Naive thymus-derived CD8-positive, alpha-beta T cell (primary cell): ENCODE measurements around the gene TUBAL3. TPM values are rescaled to one million over a fixed set of nuclear protein-coding genes. Genes with fewer than 3 reads are reported as not detected.

Experiments used
- ATAC-seq, 2 donors: fragments of 150-1000 bp; cut with Tn5 transposase in 1 of 2; sonication (Bioruptor Pico), chemical (Tn5 transposase) in 1 of 2; 1 replicate in 1 of 2; 2 replicates in 1 of 2; pipeline ENCODE4 v1.10.0; 2021; ENCODE audit warnings: mild to moderate bottlenecking in 2 of 2, moderate library complexity in 2 of 2
- POLR2A ChIA-PET: fragments of 350-600 bp; sonication (Branson Sonifier 250); formaldehyde crosslinking; loops from one replicate; lab custom pipeline; 2021; ENCODE audit warnings: antibody characterized with exemption; lab: Charles Lee
- DNase-seq, 10 donors: peaks; one replicate each; pipeline versions ENCODE4 v3.0.0 to v3.0.0-alpha.2; 2020 to 2022
- H3K27ac Mint-ChIP-seq, 10 donors: one replicate each; pipeline ENCODE4 v1.8.0; 2020 to 2022; ENCODE audit warnings: mild to moderate bottlenecking in 10 of 10, mixed read lengths in 10 of 10, moderate library complexity in 4 of 10, inconsistent platforms in 1 of 10
- H3K27me3 Mint-ChIP-seq, 5 donors: one replicate each; pipeline ENCODE4 v1.8.0; 2021 to 2022; ENCODE audit warnings: mixed read lengths in 5 of 5
- H3K36me3 Mint-ChIP-seq, 3 donors: one replicate each; pipeline ENCODE4 v1.8.0; 2020 to 2022; ENCODE audit warnings: mixed read lengths in 3 of 3, mild to moderate bottlenecking in 2 of 3, inconsistent platforms in 1 of 3
- H3K4me1 Mint-ChIP-seq, 4 donors: one replicate each; pipeline ENCODE4 v1.8.0; 2021 to 2022; ENCODE audit warnings: mixed read lengths in 4 of 4
- H3K4me3 Mint-ChIP-seq, 10 donors: one replicate each; pipeline ENCODE4 v1.8.0; 2020 to 2022; ENCODE audit warnings: mild to moderate bottlenecking in 10 of 10, mixed read lengths in 10 of 10, moderate library complexity in 6 of 10, inconsistent platforms in 1 of 10
- H3K9me3 Mint-ChIP-seq, 9 donors: one replicate each; pipeline ENCODE4 v1.8.0; 2020 to 2022; ENCODE audit warnings: mixed read lengths in 9 of 9, mild to moderate bottlenecking in 3 of 9, inconsistent platforms in 1 of 9, moderate library complexity in 1 of 9
- polyA plus RNA-seq, 3 donors: library from polyadenylated mRNA; unstranded; fragments of 300-500 nt; fragmentation: Illumina TruSeq; gene quantifications; one replicate each; pipeline ENCODE4 v1.2.3, GENCODE V29; 2021
- total RNA-seq, 8 experiments: library from RNA in 2 of 8; stranded (reverse) in 2 of 8; gene quantifications; one replicate each; pipeline ENCODE4 v1.2.3 and lab custom pipeline; 2021 to 2026

TUBAL3 gene
- total RNA-seq, result not detected
- polyA plus RNA-seq, result not detected
- 0 reads per million in 6 experiments for total RNA-seq (lab: John Stamatoyannopoulos, UW)

- POLR2A ChIA-PET, result no interaction called here
- no peak within 1 kb of the TSS for H3K27ac Mint-ChIP-seq
- DNase-seq, result no peak
- H3K4me3 Mint-ChIP-seq, result no peak within 1 kb of the TSS
- ATAC-seq, result no peak
- H3K27me3 Mint-ChIP-seq, result peaks cover 0 to 7% (median 6%) of the 10 kb centered on the region in 5 donors
- H3K9me3 Mint-ChIP-seq, result no peaks in the 10 kb centered on the region
- H3K4me1 Mint-ChIP-seq, result no peaks in the 10 kb centered on the region
- H3K36me3 Mint-ChIP-seq, result no peaks in the 10 kb centered on the region
Measured at GRCh38 chr10:5404208-5405041, at the start of gene TUBAL3. Gene TUBAL3, minus strand, starts transcription at chr10:5404828. Its CDS starts 36 bp downstream, at chr10:5404792.

- Mint-ChIP-seq H3K9me3 (no peaks in the 10 kb centered on the region), H3K4me3 (no peak overlapping the region), H3K4me1 (peaks cover 10 to 17% (median 14%) of the 10 kb centered on the region in 4 donors), H3K36me3 (peaks cover 0 to 49% (median 9%) of the 10 kb centered on the region in 3 donors), H3K27ac (peak overlapping the region in 1 of 10 donors; percentile 29), H3K27me3 (no peaks in the 10 kb centered on the region)
- DNase-seq (no peak), ATAC-seq (no peak)
- POLR2A ChIA-PET, result no interaction called here
Measured at GRCh38 chr10:5453749-5454489, 49.3 kb upstream of the TUBAL3 start.

- DNase-seq (no peak), ATAC-seq (no peak)
- POLR2A ChIA-PET, result no interaction called here
- Mint-ChIP-seq H3K36me3 (peaks cover 0 to 36% (median 3%) of the 10 kb centered on the region in 3 donors), H3K9me3 (no peaks in the 10 kb centered on the region), H3K4me3 (no peak overlapping the region), H3K27ac (no peak overlapping the region), H3K4me1 (peaks cover 9 to 36% (median 24%) of the 10 kb centered on the region in 4 donors), H3K27me3 (no peaks in the 10 kb centered on the region)
Measured at GRCh38 chr10:5450605-5451384, 46.2 kb upstream of the TUBAL3 start.

- peaks cover 9 to 36% (median 24%) of the 10 kb centered on the region in 4 donors for H3K4me1 Mint-ChIP-seq
- peak overlapping the region in 2 of 10 donors; percentile 22 to 31 for H3K27ac Mint-ChIP-seq
- no peaks in the 10 kb centered on the region for H3K27me3 Mint-ChIP-seq
- POLR2A ChIA-PET, result no interaction called here
- ATAC-seq (no peak), DNase-seq (no peak)
- H3K36me3 Mint-ChIP-seq, result peaks cover 0 to 28% (median 2%) of the 10 kb centered on the region in 3 donors
- peak overlapping the region in 3 of 10 donors; percentile 15 to 73 (median 50) for H3K4me3 Mint-ChIP-seq
- H3K9me3 Mint-ChIP-seq, result no peaks in the 10 kb centered on the region
Measured at GRCh38 chr10:5449823-5450222, 45.2 kb upstream of the TUBAL3 start.

- H3K4me3 Mint-ChIP-seq, result peak overlapping the region in 4 of 10 donors; percentile 30 to 47 (median 42)
- peaks cover 12 to 36% (median 24%) of the 10 kb centered on the region in 4 donors for H3K4me1 Mint-ChIP-seq
- peaks cover 0 to 24% (median 0%) of the 10 kb centered on the region in 3 donors for H3K36me3 Mint-ChIP-seq
- H3K9me3 Mint-ChIP-seq, result no peaks in the 10 kb centered on the region
- peak overlapping the region in 1 of 10 donors; percentile 60 for H3K27ac Mint-ChIP-seq
- POLR2A ChIA-PET, result no interaction called here
- no peak for DNase-seq
- no peaks in the 10 kb centered on the region for H3K27me3 Mint-ChIP-seq
- ATAC-seq, result no peak
Measured at GRCh38 chr10:5449227-5449626, 44.6 kb upstream of the TUBAL3 start.

- no peak for ATAC-seq
- DNase-seq, result no peak
Measured at GRCh38 chr10:5448333-5449001, 43.8 kb upstream of the TUBAL3 start.

GRCh38 chr10:5447611-5448071 is 43.0 kb upstream of the TUBAL3 start:
- no peaks in the 10 kb centered on the region for H3K27me3 Mint-ChIP-seq

More at GRCh38 chr10:5448333-5449001, 43.8 kb upstream of the TUBAL3 start:
- Mint-ChIP-seq H3K9me3 (no peaks in the 10 kb centered on the region), H3K27me3 (no peaks in the 10 kb centered on the region), H3K4me1 (peaks cover 12 to 36% (median 24%) of the 10 kb centered on the region in 4 donors), H3K36me3 (peaks cover 0 to 20% (median 0%) of the 10 kb centered on the region in 3 donors), H3K27ac (peak overlapping the region in 2 of 10 donors; percentile 22 to 40), H3K4me3 (peak overlapping the region in 6 of 10 donors; percentile 14 to 83 (median 42))
- POLR2A ChIA-PET, result interaction anchor here (1.1 to 3.1 kb wide), 3 partner anchors 14 to 175 kb away, joined by 3 to 39 read pairs (median 6); no protein-coding TSS in a partner anchor

GRCh38 chr10:5447056-5447455 is 42.4 kb upstream of the TUBAL3 start:
- H3K9me3 Mint-ChIP-seq, result no peaks in the 10 kb centered on the region
- peaks cover 0 to 7% (median 0%) of the 10 kb centered on the region in 3 donors for H3K36me3 Mint-ChIP-seq
- H3K4me1 Mint-ChIP-seq, result peaks cover 12 to 36% (median 24%) of the 10 kb centered on the region in 4 donors
- POLR2A ChIA-PET, result interaction anchor here (0.6 to 3.1 kb wide), 6 partner anchors 11 to 1218 kb away, joined by 3 to 39 read pairs (median 3); partner anchors contain the start of gene GDI2
- no peak for DNase-seq
- peak overlapping the region in 9 of 10 donors; percentile 6 to 90 (median 54) for H3K27ac Mint-ChIP-seq
- no peaks in the 10 kb centered on the region for H3K27me3 Mint-ChIP-seq
- ATAC-seq, result peak; percentile 13 to 15
- H3K4me3 Mint-ChIP-seq, result peak overlapping the region; percentile 76 to 94 (median 89)

More at GRCh38 chr10:5447611-5448071, 43.0 kb upstream of the TUBAL3 start:
- H3K36me3 Mint-ChIP-seq, result peaks cover 0 to 13% (median 0%) of the 10 kb centered on the region in 3 donors
- POLR2A ChIA-PET, result interaction anchor here (0.8 to 3.1 kb wide), 5 partner anchors 10 to 365 kb away, joined by 3 to 39 read pairs (median 3); partner anchors contain the start of gene GDI2
- no peaks in the 10 kb centered on the region for H3K9me3 Mint-ChIP-seq
- peak overlapping the region in 7 of 10 donors; percentile 2 to 82 (median 39) for H3K27ac Mint-ChIP-seq
- DNase-seq (peak in 5 of 10 donors; percentile 16 to 78 (median 59)), ATAC-seq (peak; percentile 71 to 76)
- peaks cover 12 to 36% (median 24%) of the 10 kb centered on the region in 4 donors for H3K4me1 Mint-ChIP-seq
- peak overlapping the region; percentile 76 to 94 (median 89) for H3K4me3 Mint-ChIP-seq

GRCh38 chr10:5446390-5446926 is 41.8 kb upstream of the TUBAL3 start:
- Mint-ChIP-seq H3K4me1 (peaks cover 10 to 36% (median 24%) of the 10 kb centered on the region in 4 donors), H3K27me3 (no peaks in the 10 kb centered on the region), H3K36me3 (peaks cover 0 to under 1% (median 0%) of the 10 kb centered on the region in 3 donors), H3K27ac (peak overlapping the region; percentile 49 to 95 (median 85)), H3K4me3 (peak overlapping the region; percentile 76 to 94 (median 89)), H3K9me3 (no peaks in the 10 kb centered on the region)
- DNase-seq (peak; percentile 53 to 87 (median 75)), ATAC-seq (peak; percentile 78 to 89)
- POLR2A ChIA-PET, result interaction anchor here (0.6 to 3.1 kb wide), 5 partner anchors 102 to 1217 kb away, joined by 3 to 39 read pairs (median 3); no protein-coding TSS in a partner anchor

- Mint-ChIP-seq H3K4me3 (no peak overlapping the region), H3K9me3 (no peaks in the 10 kb centered on the region)
Measured at GRCh38 chr10:5445006-5445405, 40.4 kb upstream of the TUBAL3 start.

GRCh38 chr10:5443429-5443828 is 38.8 kb upstream of the TUBAL3 start:
- Mint-ChIP-seq H3K9me3 (no peaks in the 10 kb centered on the region), H3K4me3 (no peak overlapping the region), H3K27me3 (peaks cover 0 to 8% (median 0%) of the 10 kb centered on the region in 5 donors), H3K4me1 (peaks cover 10 to 24% (median 19%) of the 10 kb centered on the region in 4 donors), H3K36me3 (no peaks in the 10 kb centered on the region), H3K27ac (no peak overlapping the region)
- no peak for ATAC-seq
- DNase-seq, result no peak
- POLR2A ChIA-PET, result interaction anchor here (0.5 kb wide), 1 partner anchor 408 kb away, joined by 6 read pairs; no protein-coding TSS in a partner anchor

More at GRCh38 chr10:5445006-5445405, 40.4 kb upstream of the TUBAL3 start:
- ATAC-seq (no peak), DNase-seq (no peak)
- POLR2A ChIA-PET, result no interaction called here
- Mint-ChIP-seq H3K27ac (peak overlapping the region in 2 of 10 donors; percentile 14 to 60), H3K4me1 (peaks cover 10 to 35% (median 24%) of the 10 kb centered on the region in 4 donors), H3K27me3 (no peaks in the 10 kb centered on the region), H3K36me3 (no peaks in the 10 kb centered on the region)
